Skeletal muscle tissue (tissue), 4 donors: Measurements from ENCODE around the gene CSF2RB. TPM values are rescaled to one million over a fixed set of nuclear protein-coding genes. Genes with fewer than 3 reads are reported as not detected.

ENCODE experiments used
- H3K27ac ChIP-seq: one replicate; pipeline ENCODE4 v1.7.0; 2013; ENCODE audit warnings: mild to moderate bottlenecking, low read depth, low read length, inconsistent platforms
- H3K27me3 ChIP-seq, 3 donors: one replicate each; pipeline ENCODE4 v1.7.0; 2013; ENCODE audit warnings: low read length in 3 of 3; ENCODE audit not compliant: control insufficient read depth in 3 of 3, insufficient read depth in 3 of 3
- H3K36me3 ChIP-seq, 3 donors: one replicate each; pipeline ENCODE4 v1.7.0; 2013; ENCODE audit warnings: low read length in 3 of 3; ENCODE audit not compliant: control insufficient read depth in 3 of 3, insufficient read depth in 3 of 3
- H3K4me1 ChIP-seq, 3 donors: one replicate each; pipeline ENCODE4 v1.7.0; 2013; ENCODE audit warnings: low read length in 3 of 3, mild to moderate bottlenecking in 3 of 3; ENCODE audit not compliant: control insufficient read depth in 3 of 3, insufficient read depth in 3 of 3
- H3K4me3 ChIP-seq, 3 donors: one replicate each; pipeline ENCODE4 v1.7.0; 2013; ENCODE audit warnings: low read length in 3 of 3
- H3K9ac ChIP-seq, 3 donors: one replicate each; pipeline ENCODE4 v1.7.0; 2013; ENCODE audit warnings: low read length in 3 of 3, mild to moderate bottlenecking in 3 of 3, moderate library complexity in 2 of 3, low read depth in 1 of 3
- H3K9me3 ChIP-seq, 3 donors: one replicate each; pipeline ENCODE4 v1.7.0; 2013; ENCODE audit warnings: low read length in 3 of 3; ENCODE audit not compliant: control insufficient read depth in 3 of 3
- total RNA-seq: library from RNA; depleted of rRNA; stranded (reverse); fragments of >200 nt; gene quantifications from one replicate; pipeline ENCODE4 v1.2.3, GENCODE V29; 2014
- donor health status: Osteomylitis.

Gene CSF2RB
- total RNA-seq, 1 donor from 2014 or later, result 2.6 TPM

- Histone ChIP-seq H3K27ac (no peak overlapping the region), H3K4me3 (no peak overlapping the region), H3K9ac (no peak overlapping the region), H3K27me3 (peaks cover 46 to 75% (median 72%) of the 10 kb centered on the region in 3 donors), H3K9me3 (no peaks in the 10 kb centered on the region), H3K4me1 (peaks cover 0 to 4% (median 2%) of the 10 kb centered on the region in 3 donors), H3K36me3 (no peaks in the 10 kb centered on the region)
These were observed 12.2 kb downstream of the CSF2RB start for GRCh38 chr22:36925388-36926290.

DNA sequence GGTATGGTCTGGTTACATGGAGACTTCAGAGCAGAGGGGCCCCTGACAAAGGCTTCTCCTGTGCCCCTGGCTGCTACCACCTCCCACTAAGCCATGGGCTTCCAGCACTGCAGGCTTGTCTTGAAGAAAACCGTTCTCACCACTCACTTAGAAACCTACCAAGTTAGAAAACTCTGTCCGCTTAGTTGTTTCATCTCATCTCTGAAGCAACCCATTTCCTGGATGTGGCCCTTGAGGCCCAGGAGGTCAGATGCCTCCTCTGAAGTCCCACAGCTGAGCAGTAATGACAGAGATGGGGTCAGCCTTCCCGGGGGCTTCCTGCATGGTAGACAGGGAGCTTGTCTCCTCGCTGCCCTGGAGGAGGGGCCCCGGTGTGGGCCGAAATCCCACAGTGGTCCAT is 12.9 kb downstream of the CSF2RB start:
- H3K27me3 ChIP-seq, result peaks cover 46 to 73% (median 72%) of the 10 kb centered on the region in 3 donors
- peaks cover 0 to 4% (median 2%) of the 10 kb centered on the region in 3 donors for H3K4me1 ChIP-seq
- H3K27ac ChIP-seq, result no peak overlapping the region
- H3K4me3 ChIP-seq, result no peak overlapping the region
- H3K36me3 ChIP-seq, result no peaks in the 10 kb centered on the region
- H3K9ac ChIP-seq, result no peak overlapping the region
- no peaks in the 10 kb centered on the region for H3K9me3 ChIP-seq

GRCh38 chr22:36926721-36927435 is 13.4 kb downstream of the CSF2RB start:
- Histone ChIP-seq H3K9ac (no peak overlapping the region), H3K27me3 (peaks cover 50 to 70% (median 70%) of the 10 kb centered on the region in 3 donors), H3K4me3 (no peak overlapping the region), H3K9me3 (no peaks in the 10 kb centered on the region), H3K36me3 (no peaks in the 10 kb centered on the region), H3K4me1 (peaks cover 0 to 1% (median 0%) of the 10 kb centered on the region in 3 donors), H3K27ac (no peak overlapping the region)

GRCh38 chr22:36927671-36928070 is 14.2 kb downstream of the CSF2RB start:
- Histone ChIP-seq H3K4me3 (no peak overlapping the region), H3K36me3 (no peaks in the 10 kb centered on the region), H3K27me3 (peaks cover 50 to 67% (median 64%) of the 10 kb centered on the region in 3 donors), H3K27ac (no peak overlapping the region), H3K4me1 (no peaks in the 10 kb centered on the region), H3K9ac (no peak overlapping the region), H3K9me3 (no peaks in the 10 kb centered on the region)

- no peak overlapping the region for H3K9ac ChIP-seq
- no peak overlapping the region for H3K27ac ChIP-seq
- H3K36me3 ChIP-seq, result no peaks in the 10 kb centered on the region
- peaks cover 47 to 66% (median 61%) of the 10 kb centered on the region in 3 donors for H3K27me3 ChIP-seq
- H3K9me3 ChIP-seq, result no peaks in the 10 kb centered on the region
- no peak overlapping the region for H3K4me3 ChIP-seq
- H3K4me1 ChIP-seq, result no peaks in the 10 kb centered on the region
These were observed 14.8 kb downstream of the CSF2RB start for GRCh38 chr22:36928196-36928595.

- H3K36me3 ChIP-seq, result no peaks in the 10 kb centered on the region
- H3K27me3 ChIP-seq, result peaks cover 42 to 59% (median 55%) of the 10 kb centered on the region in 3 donors
- H3K4me1 ChIP-seq, result no peaks in the 10 kb centered on the region
These were observed 15.5 kb downstream of the CSF2RB start for GRCh38 chr22:36928786-36929535.

DNA sequence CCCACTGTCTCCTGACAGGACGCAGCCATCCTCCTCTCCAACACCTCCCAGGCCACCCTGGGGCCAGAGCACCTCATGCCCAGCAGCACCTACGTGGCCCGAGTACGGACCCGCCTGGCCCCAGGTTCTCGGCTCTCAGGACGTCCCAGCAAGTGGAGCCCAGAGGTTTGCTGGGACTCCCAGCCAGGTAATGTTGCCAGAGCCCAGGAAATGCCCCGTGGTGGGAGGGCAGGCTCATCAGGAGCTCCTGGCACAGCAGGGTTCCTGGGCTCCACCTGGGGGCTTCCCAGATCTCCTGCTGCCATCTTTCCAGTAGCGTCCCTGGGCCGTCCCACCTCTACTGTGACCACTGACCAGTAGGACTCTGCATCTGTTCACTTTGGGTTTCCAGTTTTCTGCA is 16.2 kb downstream of the CSF2RB start:
- Histone ChIP-seq H3K4me3 (no peak overlapping the region), H3K36me3 (no peaks in the 10 kb centered on the region), H3K27ac (no peak overlapping the region), H3K9me3 (no peaks in the 10 kb centered on the region), H3K4me1 (no peaks in the 10 kb centered on the region), H3K27me3 (peaks cover 42 to 61% (median 52%) of the 10 kb centered on the region in 3 donors), H3K9ac (no peak overlapping the region)

More at GRCh38 chr22:36928786-36929535, 15.5 kb downstream of the CSF2RB start:
- no peak overlapping the region for H3K4me3 ChIP-seq
- no peak overlapping the region for H3K27ac ChIP-seq
- H3K9me3 ChIP-seq, result no peaks in the 10 kb centered on the region
- no peak overlapping the region for H3K9ac ChIP-seq

DNA sequence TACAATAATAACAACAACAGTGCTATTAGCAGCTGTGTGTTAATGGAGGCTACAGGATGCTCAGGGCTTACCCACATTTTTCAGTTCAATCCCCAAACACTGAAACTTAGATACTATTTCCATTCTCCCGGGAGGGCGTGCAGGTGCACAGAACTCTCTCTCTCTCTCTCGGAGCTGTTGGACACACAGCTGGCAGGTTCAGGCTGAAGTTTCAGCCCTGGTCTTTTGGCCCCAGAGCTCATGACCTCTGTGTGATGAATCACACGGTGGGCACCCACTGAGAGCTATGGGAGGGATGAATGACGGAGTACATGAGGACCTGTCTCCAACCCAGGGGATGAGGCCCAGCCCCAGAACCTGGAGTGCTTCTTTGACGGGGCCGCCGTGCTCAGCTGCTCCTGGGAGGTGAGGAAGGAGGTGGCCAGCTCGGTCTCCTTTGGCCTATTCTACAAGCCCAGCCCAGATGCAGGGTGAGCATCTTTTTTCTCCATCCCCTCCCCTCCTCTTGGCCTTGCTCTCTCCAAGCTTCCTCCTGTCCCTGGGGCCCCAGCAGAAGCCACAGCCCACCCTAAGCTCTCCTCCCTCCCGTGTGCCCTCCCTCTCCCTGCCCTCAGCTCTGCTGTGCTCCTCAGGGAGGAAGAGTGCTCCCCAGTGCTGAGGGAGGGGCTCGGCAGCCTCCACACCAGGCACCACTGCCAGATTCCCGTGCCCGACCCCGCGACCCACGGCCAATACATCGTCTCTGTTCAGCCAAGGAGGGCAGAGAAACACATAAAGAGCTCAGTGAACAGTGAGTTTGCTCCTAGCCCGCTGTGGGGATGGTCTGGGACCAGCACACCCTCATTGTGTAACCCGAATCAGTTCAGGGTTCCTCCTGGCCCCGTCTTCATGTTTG is 16.9 kb downstream of the CSF2RB start:
- Histone ChIP-seq H3K27ac (no peak overlapping the region), H3K36me3 (no peaks in the 10 kb centered on the region)

GRCh38 chr22:36931446-36931845 is 18.0 kb downstream of the CSF2RB start:
- no peaks in the 10 kb centered on the region for H3K36me3 ChIP-seq
- H3K9me3 ChIP-seq, result no peaks in the 10 kb centered on the region
- H3K9ac ChIP-seq, result no peak overlapping the region
- H3K4me3 ChIP-seq, result no peak overlapping the region
- no peak overlapping the region for H3K27ac ChIP-seq
- H3K4me1 ChIP-seq, result no peaks in the 10 kb centered on the region
- peaks cover 29 to 47% (median 40%) of the 10 kb centered on the region in 3 donors for H3K27me3 ChIP-seq

More for the DNA sequence above, 16.9 kb downstream of the CSF2RB start:
- no peak overlapping the region for H3K9ac ChIP-seq
- H3K9me3 ChIP-seq, result no peaks in the 10 kb centered on the region
- H3K4me3 ChIP-seq, result no peak overlapping the region
- peaks cover 41 to 59% (median 51%) of the 10 kb centered on the region in 3 donors for H3K27me3 ChIP-seq
- H3K4me1 ChIP-seq, result no peaks in the 10 kb centered on the region
